ENCODE data around the gene HSD11B1.
A peak's percentile ranks its signal among the peaks of the same experiment; 100 is the strongest.

HSD11B1 gene

DNA sequence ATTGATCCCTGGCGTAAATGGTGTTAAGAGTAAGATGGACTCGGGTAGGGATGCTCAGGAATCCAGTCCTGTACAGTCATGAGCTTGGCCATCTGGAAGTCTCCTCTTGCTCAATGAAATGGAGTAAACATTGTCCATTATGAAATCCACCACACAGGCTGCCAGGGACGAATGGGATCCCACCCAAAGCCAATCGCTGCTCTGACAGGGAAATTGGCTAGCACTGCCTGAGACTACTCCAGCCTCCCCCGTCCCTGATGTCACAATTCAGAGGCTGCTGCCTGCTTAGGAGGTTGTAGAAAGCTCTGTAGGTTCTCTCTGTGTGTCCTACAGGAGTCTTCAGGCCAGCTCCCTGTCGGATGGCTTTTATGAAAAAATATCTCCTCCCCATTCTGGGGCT is at the start of gene HSD11B1:
Gene HSD11B1 (plus strand): TSS at position 263 of the 400 bp plus-strand sequence. CDS start 97 bp downstream, at position 360.
- peak; percentile 90 for DNase-seq (ENCODE audit: low read depth)

DNA sequence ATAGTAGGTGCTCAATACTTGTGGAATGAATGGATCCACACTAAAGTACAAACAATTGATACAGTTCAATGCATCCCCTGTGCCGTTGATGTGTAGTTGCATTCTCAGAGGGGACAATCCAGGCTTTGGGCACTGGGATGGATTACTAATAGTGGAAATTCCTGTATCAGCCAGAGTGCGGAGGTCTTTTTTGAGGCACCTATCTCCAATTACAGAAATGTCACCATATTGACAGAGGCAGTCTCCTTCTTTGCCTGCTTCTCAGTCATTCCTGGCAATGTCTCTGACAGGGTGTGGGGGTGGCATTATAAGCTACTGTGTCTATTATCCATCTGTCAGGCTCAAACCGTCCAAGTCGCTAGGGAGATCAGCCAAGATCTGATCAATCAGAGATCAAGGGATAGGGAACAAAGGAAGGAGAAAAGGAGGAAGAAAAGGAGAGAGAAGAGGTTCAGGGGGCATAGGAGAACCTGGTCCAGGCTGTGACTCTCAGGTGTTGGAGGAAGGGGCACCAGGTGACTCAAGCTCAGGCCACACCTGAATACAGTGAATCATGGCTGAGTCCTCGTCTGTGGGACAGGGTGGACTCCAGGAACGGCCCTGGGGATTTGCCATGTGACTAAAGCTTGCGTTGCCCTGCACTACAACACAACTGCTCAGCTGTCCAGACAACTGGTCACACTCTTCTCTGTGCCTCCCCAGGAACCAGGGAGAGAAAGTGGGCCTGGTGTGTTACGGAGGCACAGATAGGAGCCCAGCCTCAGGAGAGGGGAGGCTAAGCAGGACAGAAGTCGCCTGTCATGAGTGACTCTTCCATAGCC is 49.0 kb upstream of the HSD11B1 start:
- no peak for DNase-seq (ENCODE audit: low read depth)

DNA sequence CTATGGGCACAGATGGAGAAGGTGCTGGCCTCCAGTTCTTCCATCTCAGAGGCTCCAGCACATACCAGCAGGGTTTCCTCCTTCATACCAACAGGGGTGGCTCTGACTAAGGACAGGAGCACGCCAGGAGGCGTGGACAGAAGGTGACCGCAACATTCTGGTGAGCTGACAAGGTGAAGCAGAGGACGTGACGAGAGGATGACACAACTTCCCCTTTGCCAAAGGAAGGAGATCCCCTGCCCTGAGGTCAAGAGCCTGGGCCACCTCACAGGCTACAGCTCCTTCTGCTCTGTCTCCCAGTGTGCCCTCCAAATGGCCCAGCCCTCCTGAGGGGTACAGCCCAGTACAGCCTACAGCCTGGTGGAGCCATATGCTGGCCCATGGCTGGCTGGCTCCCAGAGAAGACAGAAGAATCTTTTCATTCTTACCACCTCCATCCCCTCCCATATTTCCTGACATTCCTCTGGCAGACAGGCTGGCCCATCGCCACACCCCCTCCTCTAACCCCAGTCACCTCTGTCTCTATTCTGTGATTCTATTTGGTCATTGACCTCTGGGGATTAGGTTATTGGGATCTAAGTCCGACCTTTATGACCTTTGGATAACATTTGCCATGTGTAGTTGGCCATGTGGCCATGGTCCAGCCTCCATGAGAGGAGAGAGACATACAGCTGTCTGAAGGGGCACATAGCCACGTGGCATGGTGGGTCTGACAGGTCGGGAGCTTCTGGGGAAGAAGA is 47.3 kb upstream of the HSD11B1 start:
- no peak for DNase-seq (ENCODE audit: low read depth)

DNA sequence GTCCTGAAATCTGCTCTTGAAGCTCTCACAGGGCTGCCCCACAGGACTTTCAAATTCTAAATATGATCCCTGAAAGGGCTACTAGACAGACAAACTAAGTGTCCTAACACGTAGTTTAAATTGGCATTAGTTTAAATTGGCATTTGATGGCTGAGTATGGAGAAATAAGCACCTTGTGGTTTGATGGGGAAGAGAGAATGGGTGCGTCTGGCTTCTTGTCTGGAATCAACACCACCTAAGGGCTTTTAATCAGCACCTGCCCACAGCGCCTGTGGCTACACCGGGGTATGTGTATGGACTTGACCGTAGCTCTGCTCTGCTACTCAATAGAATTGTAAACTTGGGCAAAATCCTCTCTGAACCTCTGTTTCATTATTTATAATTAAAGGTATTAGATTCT is 46.7 kb upstream of the HSD11B1 start:
- DNase-seq (ENCODE audit: low read depth) = no peak

DNA sequence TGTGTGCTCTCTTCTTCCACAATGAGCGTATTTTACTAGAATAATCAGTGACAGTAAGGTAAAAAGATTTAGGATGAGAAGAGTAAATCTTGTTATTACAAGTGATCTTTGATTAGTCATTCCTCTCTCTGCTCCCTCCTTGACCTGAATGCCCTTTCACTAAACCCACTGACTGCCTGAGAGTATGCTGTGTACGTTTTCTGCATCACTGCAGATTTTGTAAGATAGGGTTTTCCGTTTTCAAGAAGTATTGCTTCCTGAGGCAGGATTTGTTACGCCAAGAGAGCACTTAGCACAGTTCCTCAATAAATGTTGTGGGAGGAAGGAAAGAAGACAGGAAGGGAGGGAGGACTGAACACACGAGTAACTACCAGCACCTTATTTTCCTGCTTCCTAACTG is 44.7 kb upstream of the HSD11B1 start:
- DNase-seq (ENCODE audit: low read depth) = no peak

DNA sequence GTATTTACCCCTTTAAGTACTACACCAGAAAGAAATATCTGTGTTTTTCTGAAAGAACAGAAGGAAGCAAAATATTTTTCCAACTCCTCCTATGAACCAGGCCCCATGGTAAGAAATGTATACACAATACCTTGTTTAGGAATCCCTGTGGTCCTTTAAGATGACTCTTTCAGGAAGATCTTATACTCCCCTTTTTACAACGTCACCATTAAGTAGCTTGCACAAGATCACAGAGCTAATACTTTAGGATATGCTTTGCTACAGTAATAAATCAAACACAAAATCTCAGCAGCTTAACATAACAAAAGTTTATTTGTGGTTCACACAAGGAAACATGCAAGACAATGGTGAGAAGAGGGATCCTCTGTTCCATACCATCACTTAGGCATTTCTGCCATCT is 43.6 kb upstream of the HSD11B1 start:
- DNase-seq (ENCODE audit: low read depth) = no peak

DNA sequence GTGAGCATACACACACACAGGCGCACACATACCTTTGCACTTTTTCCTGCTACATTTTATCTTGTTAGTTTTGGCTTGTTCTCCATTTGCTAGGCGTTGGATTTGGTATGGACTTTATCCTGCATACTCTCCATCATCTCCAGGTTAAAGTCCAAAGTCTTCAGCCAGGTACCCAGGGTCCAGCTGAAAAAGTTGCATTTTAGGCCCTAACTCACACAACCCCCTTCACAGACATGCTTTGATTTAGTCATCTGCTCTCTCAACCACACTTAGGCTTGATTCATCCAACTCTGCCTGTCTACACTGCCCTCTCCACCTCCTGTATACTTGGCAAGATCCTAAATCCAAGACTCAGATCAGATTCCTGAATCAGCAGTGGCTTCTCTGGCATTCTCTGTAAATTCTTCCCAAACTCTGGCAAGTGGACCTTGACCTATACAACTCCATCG is 41.7 kb upstream of the HSD11B1 start:
- DNase-seq (ENCODE audit: low read depth) = no peak

DNA sequence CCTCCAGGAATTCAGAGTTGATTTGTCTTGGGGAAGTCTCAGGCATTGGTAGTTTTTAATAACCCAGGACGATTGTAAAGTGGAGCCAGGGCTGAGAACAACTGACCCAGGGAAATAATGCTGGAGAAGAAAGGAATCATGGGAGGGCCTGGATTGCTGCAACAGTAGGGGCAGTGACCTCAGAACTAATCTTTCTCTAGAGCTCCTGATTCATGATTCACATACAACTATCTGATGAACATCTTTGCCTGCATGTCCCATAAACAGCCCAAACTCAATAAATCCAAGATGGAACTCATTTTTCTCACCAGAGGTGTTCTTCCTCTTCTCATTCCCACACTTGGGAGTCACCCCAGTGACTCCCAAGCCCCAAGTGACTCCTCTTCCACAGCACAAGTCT is 37.5 kb upstream of the HSD11B1 start:
- no peak for DNase-seq (ENCODE audit: low read depth)

DNA sequence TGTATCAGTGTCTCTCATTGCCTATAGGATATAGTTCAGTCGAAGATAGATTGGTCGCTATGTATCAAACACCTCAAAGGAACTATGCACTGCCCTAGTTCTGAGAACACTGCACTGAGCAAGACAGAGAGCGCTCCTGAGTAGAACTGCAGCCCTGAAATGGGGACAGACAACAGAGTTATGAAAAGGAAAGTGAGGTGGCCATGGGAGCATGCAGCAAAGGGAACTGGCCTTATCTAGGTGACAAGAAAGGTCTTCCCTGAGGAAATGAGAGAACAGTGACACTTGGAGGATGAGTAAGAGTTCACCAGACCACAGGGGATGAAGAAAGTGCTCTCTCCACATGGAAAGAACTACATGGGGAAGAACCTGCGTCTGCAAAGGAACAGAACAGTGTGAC is 36.9 kb upstream of the HSD11B1 start:
- DNase-seq (ENCODE audit: low read depth) = no peak

DNA sequence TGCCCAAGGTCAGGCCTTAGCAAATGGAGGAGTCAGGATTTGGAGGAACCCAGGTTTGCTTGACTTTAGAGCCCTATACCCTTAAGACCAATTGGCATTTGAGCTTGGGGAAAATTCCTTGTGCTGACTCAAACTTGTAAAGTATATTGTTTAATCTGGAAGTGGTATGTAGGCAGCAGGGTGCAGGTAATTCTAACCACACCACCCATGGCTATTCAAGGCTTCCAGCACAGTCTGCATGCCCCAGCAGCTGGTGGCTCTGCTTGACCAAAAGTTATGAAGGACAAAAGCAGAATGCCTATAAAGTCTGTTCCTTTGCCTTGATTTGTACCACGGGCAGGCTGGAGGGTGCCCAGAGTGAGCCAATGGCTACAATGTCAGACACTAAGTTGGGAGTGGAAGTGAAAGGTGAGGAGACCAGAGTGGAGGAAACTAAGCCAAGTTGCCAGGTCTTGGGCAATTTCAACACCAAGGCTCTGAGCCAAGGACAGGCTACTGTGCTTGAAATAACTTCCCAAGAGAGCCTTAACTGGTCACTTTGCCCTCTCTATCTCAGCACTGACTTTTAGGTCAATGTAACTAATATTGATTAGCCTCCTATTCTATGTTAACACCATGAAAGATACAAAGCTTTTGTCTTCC is 34.1 kb upstream of the HSD11B1 start:
- DNase-seq (ENCODE audit: low read depth) = no peak

DNA sequence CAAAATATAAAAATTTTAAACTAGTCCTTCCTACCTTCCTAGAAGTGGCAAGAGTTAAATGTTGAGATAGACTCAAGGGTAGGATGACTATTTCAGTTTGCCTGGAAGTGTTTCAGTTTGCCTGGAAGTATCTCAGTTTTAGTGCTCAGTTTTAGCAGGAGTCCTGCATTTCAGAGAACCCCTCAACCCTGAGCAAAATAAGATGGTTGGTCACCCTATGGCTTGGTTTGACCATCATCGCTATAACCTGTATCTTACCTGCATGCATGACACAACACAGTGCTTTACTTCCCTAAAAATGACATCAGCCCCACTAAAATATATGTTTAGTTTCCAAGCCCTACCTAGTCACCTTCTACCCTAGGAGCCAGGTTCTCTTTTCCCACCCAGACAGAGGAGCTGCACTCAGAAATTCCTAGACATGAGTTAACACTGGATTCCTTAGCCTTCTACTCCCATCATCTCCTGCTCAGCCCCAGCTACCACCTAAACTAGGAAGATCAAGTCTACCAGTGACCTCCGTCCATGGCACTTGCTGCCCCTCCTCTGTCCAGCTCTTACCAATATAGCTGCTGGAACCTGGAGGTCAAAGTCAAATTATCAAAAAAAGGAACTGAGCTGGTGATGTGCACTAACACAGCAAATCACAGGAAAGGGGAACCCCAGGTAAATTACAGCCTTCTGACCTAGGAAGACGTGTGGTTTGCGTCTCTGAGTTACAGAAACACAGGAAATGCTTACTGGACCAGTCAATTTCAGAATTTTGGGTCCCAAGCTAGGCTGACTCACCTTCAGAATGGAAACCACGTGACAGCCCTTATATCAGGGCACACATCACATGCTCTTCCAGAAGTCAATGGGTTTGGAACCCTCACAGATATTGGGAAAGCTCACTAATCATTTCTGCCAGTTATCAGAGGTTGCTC is 31.7 kb upstream of the HSD11B1 start:
- DNase-seq (ENCODE audit: low read depth) = no peak

DNA sequence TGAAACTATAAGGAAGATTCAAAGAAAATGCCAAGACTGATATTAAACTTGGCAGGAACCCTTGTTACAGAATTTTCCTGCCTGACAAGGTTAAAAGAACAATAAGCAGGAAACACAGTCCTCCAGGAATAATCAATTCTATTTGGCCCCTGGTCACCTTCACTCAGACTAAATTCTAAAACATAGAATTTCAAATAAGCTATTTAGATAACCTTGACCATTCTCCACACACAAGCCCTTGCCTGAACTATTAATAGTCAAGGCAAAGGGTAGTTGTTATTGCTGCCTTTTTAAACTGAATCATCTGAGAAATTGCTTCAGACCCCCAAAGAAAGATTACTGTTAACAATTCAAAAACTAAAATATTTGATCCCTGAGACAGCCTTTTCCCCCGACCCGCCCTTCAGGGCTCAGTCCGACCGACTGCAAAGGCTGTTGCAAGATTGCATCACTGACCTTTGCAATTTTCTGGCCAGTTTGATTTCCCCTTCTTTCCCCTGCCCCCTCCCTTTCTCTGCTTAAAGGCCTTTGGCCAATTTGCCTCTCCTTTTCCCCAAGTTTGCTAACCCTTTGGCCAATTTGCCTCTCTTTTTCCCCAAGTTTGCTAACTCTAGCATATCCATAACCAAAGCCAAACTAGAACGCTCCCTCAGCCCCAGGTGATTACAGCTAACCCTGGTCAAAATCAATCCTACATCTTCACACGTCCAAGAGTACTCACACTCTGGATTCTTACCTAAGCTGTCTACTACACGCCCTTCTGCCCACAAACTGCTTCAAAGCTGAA is 30.8 kb upstream of the HSD11B1 start:
- no peak for DNase-seq (ENCODE audit: low read depth)

DNA sequence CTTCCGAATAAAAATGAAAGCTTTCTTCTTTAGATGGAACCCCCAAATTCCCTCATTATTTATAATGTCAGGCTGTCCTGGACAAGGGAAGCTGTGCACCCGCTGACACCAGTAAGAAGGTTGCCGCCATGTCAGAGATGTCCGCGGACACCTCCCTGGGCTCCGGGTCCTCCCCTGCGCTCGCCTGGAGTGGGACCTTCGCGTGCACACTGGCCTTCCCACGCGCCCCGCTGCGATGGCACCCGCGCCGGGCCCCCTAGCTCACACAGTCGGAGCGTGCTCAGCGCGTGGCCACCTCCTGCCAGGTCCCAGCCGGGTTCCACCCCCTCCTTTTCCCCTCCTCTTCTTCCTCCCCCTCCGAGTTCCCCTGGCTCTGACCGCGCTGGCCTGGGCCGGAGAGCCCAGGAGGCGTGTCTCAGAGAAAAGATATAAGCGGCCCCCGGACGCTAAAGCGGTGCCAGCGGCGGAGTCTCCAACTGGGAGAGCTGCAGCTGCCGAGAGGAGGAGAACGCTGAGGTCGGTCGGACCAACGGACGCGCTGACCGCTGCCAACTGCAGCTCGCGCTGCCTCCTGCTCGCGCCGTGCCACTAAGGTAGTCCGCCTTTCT is 29.6 kb upstream of the HSD11B1 start, which contains the start of gene G0S2:
Gene G0S2 (plus strand): TSS at position 456 of the 608 bp plus-strand sequence. CDS start 273 bp downstream, outside the sequence.
- DNase-seq (ENCODE audit: low read depth) = no peak

DNA sequence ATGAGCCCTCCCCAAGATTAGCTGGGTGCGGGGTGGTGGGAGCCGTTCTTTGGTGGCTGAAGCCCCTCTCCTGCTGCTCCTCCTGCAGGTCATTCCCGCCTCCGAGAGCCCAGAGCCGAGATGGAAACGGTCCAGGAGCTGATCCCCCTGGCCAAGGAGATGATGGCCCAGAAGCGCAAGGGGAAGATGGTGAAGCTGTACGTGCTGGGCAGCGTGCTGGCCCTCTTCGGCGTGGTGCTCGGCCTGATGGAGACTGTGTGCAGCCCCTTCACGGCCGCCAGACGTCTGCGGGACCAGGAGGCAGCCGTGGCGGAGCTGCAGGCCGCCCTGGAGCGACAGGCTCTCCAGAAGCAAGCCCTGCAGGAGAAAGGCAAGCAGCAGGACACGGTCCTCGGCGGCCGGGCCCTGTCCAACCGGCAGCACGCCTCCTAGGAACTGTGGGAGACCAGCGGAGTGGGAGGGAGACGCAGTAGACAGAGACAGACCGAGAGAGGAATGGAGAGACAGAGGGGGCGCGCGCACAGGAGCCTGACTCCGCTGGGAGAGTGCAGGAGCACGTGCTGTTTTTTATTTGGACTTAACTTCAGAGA is 29.0 kb upstream of the HSD11B1 start:
- no peak for DNase-seq (ENCODE audit: low read depth)

DNA sequence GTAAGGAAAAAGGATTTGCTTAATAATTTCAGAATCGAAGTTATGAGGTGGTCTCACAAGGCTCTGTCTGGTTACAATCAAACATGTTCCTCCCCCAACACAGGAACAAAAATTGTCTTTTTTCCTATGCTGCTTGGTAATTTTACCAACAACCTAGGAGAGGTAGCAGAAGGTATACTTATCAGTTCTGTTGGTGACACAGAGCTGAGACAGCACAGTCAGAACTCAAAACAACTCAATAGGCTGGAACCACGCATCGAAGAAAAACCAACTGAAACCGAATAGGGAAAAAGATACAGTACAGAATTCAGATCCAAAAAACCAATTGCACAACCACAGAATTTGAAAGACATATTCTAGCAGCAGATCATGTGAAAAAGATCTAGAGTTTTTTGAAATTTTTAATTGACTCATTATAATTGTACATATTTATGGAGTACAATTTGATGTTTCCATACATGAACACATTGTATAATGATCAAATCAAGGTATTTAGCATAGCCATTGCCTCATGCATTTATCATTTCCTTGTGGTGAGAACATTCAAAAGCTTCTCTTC is 25.6 kb upstream of the HSD11B1 start:
- DNase-seq (ENCODE audit: low read depth) = no peak

DNA sequence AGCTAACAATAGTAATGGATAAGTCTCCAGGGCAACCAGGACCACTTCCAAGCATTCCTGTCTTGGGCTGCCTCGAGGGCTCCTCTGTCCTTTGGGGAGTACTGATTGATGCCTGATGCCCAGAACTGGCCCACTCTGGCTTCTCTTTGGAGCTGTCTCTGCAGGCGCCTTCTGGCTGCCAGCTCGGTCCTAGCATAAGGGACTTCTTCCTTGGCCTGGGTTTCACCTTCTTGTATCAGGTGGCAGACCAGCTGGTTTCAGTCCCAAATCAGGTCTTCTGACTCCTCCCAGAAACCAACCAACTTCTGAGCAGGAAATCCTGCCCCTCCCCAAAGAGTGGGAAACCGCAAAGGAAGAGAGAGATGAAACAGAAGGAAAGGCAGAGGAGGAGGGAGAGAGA is 18.8 kb upstream of the HSD11B1 start:
- DNase-seq (ENCODE audit: low read depth) = no peak

DNA sequence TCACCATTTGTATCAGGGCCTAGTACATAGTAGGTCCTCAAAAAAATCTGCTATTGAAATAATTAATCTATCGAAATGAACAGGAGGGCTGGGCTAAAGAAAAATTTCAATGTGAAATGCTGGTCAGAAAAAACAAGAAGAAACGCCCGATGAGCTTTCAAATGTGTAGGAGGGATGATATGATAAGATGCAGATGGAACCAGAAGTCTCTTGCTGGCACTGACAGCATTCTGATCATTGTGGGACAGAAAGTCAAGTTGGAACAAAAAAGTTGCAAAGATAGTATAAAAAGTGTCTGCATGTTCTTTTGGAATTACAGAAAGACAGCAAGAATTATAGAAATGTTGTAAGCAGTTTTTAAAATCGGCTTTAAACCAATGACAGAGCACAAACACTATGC is 18.3 kb upstream of the HSD11B1 start:
- DNase-seq (ENCODE audit: low read depth) = no peak

DNA sequence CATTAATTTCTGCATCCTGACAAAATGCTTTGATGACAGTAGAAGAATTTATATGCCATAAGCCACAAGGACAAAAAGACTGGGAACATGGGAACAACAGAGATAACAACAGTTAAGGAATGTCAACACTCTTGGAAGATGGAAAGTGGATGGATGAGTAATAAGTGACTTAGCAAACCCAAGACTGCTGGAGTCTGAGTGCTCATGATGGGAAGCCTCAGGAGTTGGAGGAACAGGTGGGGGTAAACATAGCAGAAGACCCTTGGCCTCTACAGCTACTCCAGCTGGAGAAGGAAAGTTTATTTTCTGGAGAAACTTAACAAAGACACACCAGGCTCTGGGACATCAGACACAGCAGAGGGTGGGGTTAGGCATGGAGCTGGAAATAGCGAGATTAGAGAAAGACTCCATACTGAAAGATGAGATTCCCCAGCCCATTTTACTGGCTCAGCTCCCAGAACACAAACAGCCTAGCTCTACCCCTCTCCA is 15.9 kb upstream of the HSD11B1 start:
- no peak for DNase-seq (ENCODE audit: low read depth)

DNA sequence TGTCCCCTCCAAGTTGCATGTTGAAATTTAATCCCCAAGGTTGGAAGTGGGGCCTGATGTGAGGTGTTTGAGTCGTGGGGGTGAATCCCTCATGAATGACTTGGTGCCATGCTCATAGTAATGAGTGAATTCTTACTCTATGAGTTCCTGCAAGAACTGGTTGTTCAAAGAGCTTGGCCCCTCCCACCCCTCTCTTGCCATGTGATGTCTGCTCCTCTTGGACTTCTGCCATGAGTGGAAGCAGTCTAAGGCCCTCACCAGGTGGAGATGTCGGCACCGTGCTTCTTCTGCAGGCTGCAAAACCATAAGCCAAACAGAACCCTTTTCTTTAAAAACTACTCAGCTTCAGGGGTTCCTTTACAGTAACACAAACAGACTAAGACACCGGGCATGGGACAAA is 15.2 kb upstream of the HSD11B1 start:
- no peak for DNase-seq (ENCODE audit: low read depth)

DNA sequence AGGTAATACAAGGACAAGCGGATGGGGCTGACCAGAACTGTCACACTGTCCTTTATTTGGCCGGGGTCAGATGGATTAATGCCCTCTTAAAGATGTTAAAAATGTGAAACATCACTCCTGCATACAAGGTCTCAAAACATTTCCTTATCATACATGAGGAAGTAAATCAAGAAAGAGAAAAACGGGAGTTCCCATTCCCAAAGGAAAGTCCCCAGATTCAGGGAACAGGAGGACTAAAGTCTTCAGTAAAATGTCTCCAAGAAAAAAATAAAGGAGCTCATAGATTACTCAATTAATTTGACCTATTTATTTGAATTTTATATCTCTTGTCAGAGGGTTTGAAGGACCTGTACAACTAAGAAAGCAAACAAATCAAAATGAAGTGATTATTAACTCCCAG is 13.4 kb upstream of the HSD11B1 start:
- no peak for DNase-seq (ENCODE audit: low read depth)

Measured in stromal cell of bone marrow (primary cell).